HG03520 (cell line): ENCODE measurements around the gene RSBN1L.
A peak's percentile ranks its signal among the peaks of the same experiment; 100 is the strongest.
"Not testable (repeated sequence)": the region's sequence is repeated elsewhere in the genome, so short reads cannot be mapped to it uniquely, and the experiment has no call there.

ENCODE experiments used
- ATAC-seq: cut with Tn5 transposase; IDR thresholded peaks from one replicate; pipeline ENCODE4 v1.9.1; 2021; ENCODE audit warnings: mild to moderate bottlenecking, moderate library complexity; ENCODE audit not compliant: unreplicated experiment

RSBN1L gene

GRCh38 chr7:77687100-77687746 is 9.0 kb upstream of the RSBN1L start:
- no peak for ATAC-seq

GRCh38 chr7:77687747-77688144 is 8.5 kb upstream of the RSBN1L start:
- ATAC-seq, result no peak

GRCh38 chr7:77690289-77690688 is 6.0 kb upstream of the RSBN1L start:
- ATAC-seq, result no peak

DNA sequence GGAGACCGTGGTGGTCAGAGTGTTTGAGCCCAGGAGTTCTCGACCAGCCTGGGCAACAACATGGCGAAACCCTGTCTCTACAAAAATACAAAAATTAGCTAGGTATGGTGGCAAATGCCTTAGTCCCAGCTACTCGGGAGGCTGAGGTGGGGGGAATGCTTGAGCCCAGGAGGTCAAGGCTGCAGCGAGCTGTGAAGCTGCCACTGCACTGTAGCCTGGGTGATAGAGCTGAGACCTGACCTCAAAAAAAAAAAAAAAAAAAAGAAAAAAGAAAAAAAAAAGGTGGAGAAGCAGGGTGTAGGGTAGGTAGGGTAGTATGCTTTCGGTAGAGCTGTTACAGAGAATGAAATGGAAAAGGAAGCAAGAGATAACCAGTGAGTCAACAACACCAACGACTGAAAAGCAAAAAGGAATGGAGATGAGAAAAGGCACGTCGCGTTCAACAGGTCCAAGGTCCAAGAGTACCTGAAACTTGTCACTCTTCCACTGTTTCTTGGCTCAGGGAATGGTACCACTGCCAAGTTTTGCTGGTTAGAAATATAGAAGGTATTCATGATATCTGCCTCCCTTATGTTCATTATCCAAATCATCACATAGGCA is 4.3 kb upstream of the RSBN1L start:
- ATAC-seq, result no peak

DNA sequence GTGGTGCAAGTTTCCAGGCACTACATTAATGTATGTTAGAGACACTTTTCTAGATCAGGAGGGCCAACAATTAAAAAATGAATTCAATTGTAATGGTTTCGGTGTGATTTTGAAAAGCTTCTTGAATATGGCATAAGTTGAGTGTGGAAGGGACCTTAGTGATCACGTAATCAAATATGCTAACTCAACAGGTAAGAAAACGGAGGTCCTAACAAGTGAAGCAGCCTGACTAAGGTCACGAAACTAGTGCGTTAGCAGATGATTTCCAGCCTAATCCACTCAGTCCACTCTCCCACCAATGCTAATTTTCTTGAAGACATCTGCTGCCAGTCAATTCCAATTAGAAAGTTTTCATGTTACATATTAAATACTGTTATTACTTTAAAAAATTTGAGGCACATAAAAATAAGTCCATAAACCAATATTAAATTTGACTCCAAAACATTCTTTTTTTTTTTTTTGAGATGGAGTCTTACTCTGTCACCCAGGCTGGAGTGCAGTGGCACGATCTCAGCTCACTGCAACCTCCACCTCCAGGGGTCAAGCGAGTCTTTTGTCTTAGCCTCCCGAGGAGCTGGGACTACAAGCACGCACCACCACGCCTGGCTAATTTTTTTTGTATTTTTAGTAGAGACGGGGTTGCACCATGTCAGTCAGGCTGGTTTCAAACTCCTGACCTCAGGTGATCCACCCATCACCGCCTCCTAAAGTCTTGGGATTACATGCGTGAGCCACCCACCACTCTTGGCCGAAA is 2.3 kb upstream of the RSBN1L start:
- ATAC-seq, result no peak

- peak; percentile 8 for ATAC-seq
Observed at GRCh38 chr7:77696643-77697534, 630 bp downstream of the RSBN1L start.

GRCh38 chr7:77697535-77697831 is 1.2 kb downstream of the RSBN1L start:
- no peak for ATAC-seq

GRCh38 chr7:77698042-77698625 is 1.9 kb downstream of the RSBN1L start:
- ATAC-seq, result no peak

DNA sequence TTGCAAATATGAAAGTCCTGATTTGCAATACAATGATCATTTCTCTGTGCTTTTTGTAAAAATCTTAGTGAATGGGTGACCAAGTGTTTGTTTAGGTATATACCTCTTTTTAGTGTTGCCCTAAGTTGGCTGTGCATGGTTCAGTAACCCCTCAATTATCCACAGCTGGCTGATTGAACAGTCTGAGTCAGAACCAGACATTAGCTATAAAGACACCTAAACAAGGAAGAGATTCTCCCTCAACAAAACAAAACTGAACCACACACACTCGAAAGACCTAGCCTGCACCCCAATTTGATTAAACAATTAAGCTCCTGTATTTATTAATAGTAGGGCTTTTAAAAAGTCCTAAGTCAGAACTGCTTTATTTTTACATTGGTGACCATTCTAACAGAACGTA is 2.8 kb downstream of the RSBN1L start:
- ATAC-seq, result peak; percentile 36

DNA sequence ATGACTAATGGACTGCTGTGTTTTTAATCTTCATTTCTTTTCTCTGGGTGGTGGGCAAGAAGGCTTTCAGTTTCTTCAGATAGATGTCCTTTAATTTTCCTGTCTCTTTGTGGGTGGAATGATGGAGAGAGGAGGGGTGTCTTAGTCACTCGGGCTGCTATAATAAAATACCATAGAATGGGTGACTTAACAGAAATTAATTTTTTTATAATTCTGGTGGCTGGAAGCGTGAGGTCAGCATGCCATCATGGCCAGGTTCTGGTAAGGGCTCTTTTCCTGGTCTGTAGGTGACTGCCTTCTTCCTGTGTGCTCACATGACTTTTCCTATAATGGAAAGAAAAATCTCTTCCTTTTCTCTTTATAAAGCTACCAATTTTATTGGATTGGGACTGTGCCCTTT is 6.3 kb downstream of the RSBN1L start:
- no peak for ATAC-seq

DNA sequence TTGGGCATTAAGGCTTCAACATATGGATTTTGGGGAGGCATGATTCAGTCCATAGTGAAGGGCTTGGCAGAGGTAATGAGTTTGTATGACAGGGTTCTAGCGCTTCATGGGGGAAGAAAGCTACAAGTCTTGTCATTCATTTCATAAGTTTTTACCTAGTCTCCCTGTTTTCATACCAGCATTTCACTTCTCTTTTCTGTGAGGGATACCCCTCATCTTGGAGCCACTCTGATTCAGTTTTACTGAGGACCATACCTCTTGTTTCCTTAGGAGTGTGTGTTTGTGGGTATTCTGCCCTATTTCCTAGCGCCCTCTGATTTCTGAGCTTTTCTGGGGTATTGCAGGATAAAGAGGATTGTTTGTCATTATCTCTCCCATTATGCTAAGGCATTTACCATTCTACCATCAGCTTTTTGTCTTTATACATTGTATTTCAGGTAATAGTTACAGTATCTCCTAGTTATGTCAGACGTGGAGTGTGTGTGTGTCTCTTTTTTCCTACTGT is 6.8 kb downstream of the RSBN1L start:
- no peak for ATAC-seq

DNA sequence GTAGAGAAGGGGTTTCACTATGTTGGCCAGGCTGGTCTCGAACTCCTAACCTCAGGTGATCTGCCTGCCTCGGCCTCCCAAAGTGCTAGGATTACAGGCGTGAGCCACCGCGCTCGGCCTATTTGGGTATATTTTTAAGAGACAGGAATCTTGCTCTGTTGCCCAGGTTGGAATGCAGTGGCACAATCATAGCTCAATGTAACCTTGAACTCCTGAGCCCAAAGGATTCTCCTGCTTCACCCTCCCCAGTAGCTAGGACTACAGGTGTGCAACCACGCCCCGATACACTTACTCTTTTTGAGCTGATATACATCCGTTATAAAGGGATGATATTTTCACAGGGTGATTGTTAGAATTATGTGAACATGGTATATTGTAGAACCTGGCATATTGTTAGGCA is 7.4 kb downstream of the RSBN1L start:
- not testable (repeated sequence) for ATAC-seq

DNA sequence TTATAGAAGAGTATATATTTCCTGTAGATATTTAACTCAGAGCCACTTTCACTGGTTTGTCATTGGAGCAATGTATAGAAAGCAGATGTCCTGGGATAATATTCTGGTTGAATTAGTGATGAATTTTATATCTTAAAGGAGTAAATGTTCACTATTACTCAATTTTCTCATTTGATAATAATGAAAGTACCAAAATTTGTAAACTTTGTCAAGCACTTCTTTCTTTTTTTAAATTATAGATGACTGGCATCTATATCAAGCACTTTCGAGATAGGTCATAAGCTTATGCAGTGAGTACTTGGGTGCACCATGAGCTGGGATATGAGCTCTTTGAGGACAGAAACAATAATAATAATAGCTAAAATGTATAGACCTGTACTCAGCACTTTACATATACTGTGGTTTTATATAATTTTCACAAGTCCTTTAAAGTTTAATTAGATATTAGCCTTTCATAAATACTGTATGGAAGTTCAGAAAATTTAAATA is 11.3 kb downstream of the RSBN1L start:
- no peak for ATAC-seq

DNA sequence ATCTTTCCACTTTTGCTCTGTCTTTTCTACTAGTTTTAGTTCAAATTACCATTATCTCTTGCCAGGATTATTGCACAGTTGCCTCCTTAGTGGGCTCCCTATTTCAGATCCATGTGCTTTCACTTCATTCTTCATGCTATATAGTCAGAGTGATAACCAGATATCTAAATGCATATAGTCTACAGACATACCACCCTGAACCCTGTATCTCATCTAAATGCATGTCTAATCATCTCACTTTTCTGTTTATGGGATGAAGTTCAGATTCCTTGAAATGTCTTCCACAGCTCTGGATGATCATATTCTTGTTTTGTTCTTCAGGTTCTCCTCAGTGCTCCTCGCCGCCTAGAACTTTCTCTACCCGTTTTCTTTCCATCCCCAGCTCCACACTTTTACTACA is 13.8 kb downstream of the RSBN1L start:
- no peak for ATAC-seq

DNA sequence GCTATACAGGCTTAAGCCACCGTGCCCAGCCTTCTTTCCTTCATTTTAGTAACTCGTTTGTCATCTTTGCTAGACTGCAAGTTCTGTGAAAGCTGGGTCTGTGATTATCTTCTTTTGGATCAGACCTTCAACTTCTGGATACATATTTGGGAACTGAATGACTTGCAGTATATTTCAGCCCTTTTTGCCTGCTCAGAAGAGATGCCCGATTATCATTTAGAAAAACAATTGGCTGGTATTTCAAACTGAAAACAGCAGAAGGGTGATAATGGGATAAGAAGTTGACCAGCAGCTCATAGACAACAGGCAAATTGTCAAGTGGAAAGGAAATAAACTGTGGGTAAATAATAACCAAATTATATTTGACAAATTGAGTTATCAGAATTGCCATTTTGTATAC is 14.6 kb downstream of the RSBN1L start:
- no peak for ATAC-seq

DNA sequence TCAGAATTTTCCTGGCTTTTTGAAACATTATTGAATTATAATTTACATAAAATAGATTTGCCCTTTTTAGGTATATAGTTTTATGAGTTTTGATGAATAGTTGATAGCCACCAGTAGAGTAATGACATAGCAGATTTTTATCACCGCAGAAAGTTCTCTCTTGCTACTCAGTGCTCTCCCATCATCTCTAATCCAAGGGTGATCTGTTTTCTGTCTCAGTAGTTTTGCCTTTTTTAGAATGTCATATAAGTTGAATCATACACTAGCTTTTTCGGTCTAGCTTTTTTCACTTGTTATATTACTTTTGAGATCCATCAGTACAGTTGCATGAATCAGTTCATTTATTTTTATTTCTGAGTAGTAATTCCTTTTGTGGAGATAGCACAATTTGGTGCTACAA is 17.9 kb downstream of the RSBN1L start:
- no peak for ATAC-seq

- ATAC-seq, result not testable (repeated sequence)
Observed at GRCh38 chr7:77714931-77715330, 18.7 kb downstream of the RSBN1L start.

- ATAC-seq, result no peak
Observed at GRCh38 chr7:77716804-77717203, 20.5 kb downstream of the RSBN1L start.

- not testable (repeated sequence) for ATAC-seq
Observed at GRCh38 chr7:77717566-77717965, 21.3 kb downstream of the RSBN1L start.

DNA sequence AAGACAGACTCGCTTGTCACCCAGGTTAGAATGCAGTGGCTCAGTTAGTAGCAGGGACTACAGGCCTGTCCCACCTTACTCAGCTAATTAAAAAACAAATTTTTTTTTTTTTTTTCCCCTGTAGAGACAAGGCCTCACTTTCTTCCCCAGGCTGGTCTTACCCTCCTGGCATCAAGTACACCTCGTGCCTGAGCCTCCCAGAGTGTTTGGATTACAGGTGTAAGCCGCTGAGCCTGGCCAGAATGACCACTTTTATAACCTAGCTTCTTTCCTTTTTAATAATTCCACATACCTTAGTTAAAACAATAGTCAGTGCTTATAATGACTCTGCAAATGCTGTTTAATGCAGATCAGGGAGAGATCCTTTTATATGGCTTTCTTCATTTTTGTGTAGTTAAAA is 31.3 kb downstream of the RSBN1L start:
- ATAC-seq, result no peak
